GM23338 (cell line): ENCODE data around the gene FNDC3B. TPM values are rescaled to one million over a fixed set of nuclear protein-coding genes. Genes with fewer than 3 reads are reported as not detected.
"Not testable (repeated sequence)": the region's sequence is repeated elsewhere in the genome, so short reads cannot be mapped to it uniquely, and the experiment has no call there.

ENCODE experiments used
- ATAC-seq: fragments of 200-7000 bp; cut with Tn5 transposase; 3 replicates; pipeline ENCODE4 v1.9.1; 2020
- DNase-seq: peaks from one replicate; pipeline ENCODE4 v3.0.0-alpha.2; 2015; ENCODE audit warnings: low spot score
- H2AFZ ChIP-seq: fragments of 200-600 bp; sonication (generic); 2 replicates; pipeline ENCODE4 v1.8.0; 2016; ENCODE audit warnings: antibody characterized with exemption, mild to moderate bottlenecking, moderate library complexity
- H3F3A ChIP-seq: fragments of 200-600 bp; sonication (generic); replicated peaks from 2 replicates; pipeline ENCODE4 v1.8.0; 2017; ENCODE audit warnings: antibody characterized with exemption, mixed run types, low read depth
- H3K27ac ChIP-seq: fragments of 200-600 bp; sonication (generic); 2 replicates; pipeline ENCODE4 v1.6.1; 2016; ENCODE audit warnings: low read depth
- H3K27me3 ChIP-seq: fragments of 200-600 bp; sonication (generic); 2 replicates; pipeline ENCODE4 v1.8.0; 2016; ENCODE audit warnings: mild to moderate bottlenecking, mixed run types, moderate library complexity; ENCODE audit not compliant: insufficient read depth
- H3K36me3 ChIP-seq: fragments of 200-600 bp; sonication (generic); 2 replicates; pipeline ENCODE4 v1.8.0; 2016; ENCODE audit warnings: mild to moderate bottlenecking; ENCODE audit not compliant: insufficient read depth
- H3K4me1 ChIP-seq: fragments of 200-600 bp; sonication (generic); 2 replicates; pipeline ENCODE4 v1.8.0; 2016; ENCODE audit warnings: mild to moderate bottlenecking, moderate library complexity; ENCODE audit not compliant: insufficient read depth
- H3K4me2 ChIP-seq: fragments of 200-600 bp; sonication (generic); 2 replicates; pipeline ENCODE4 v1.7.1; 2017; ENCODE audit warnings: mixed run types
- H3K4me3 ChIP-seq: fragments of 200-600 bp; sonication (generic); 2 replicates; pipeline ENCODE4 v1.6.1; 2016; ENCODE audit warnings: mixed run types
- H3K79me2 ChIP-seq: fragments of 200-600 bp; sonication (generic); replicated peaks from 2 replicates; pipeline ENCODE4 v1.8.0; 2017; ENCODE audit warnings: mild to moderate bottlenecking; ENCODE audit not compliant: insufficient read depth
- H3K9me2 ChIP-seq: fragments of 200-600 bp; sonication (generic); 2 replicates; pipeline ENCODE4 v1.8.0; 2017; ENCODE audit not compliant: insufficient read depth
- H4K20me1 ChIP-seq: fragments of 200-600 bp; sonication (generic); replicated peaks from 2 replicates; pipeline ENCODE4 v1.8.0; 2017; ENCODE audit warnings: mild to moderate bottlenecking; ENCODE audit not compliant: insufficient read depth
- H3K27ac Mint-ChIP-seq: 2 replicates; pipeline ENCODE4 v1.8.0; 2020; ENCODE audit warnings: inconsistent platforms, mild to moderate bottlenecking, moderate library complexity, mixed read lengths
- H3K27me3 Mint-ChIP-seq: 3 replicates; pipeline ENCODE4 v1.8.0; 2022; ENCODE audit warnings: low read depth, mild to moderate bottlenecking, moderate library complexity, mixed read lengths, inconsistent platforms; ENCODE audit not compliant: insufficient read depth, poor library complexity
- H3K36me3 Mint-ChIP-seq: 3 replicates; pipeline ENCODE4 v1.8.0; 2021; ENCODE audit warnings: low read depth, mild to moderate bottlenecking, inconsistent platforms, moderate library complexity, mixed read lengths
- H3K4me1 Mint-ChIP-seq: 3 replicates; pipeline ENCODE4 v1.8.0; 2020; ENCODE audit warnings: mild to moderate bottlenecking, inconsistent platforms, mixed read lengths
- H3K4me3 Mint-ChIP-seq: 3 replicates; pipeline ENCODE4 v1.8.0; 2021; ENCODE audit warnings: moderate library complexity, mild to moderate bottlenecking, inconsistent platforms, mixed read lengths
- H3K9me3 Mint-ChIP-seq: 3 replicates; pipeline ENCODE4 v1.8.0; 2020; ENCODE audit warnings: moderate library complexity, mild to moderate bottlenecking, inconsistent platforms, mixed read lengths
- CREB1 ChIP-seq: fragments of 250-450 bp; sonication (Bioruptor Pico); IDR thresholded peaks from 2 replicates; pipeline ENCODE4 v1.5.0; 2020; ENCODE audit warnings: low read depth, mild to moderate bottlenecking, moderate library complexity
- polyA plus RNA-seq: library from polyadenylated mRNA; unstranded; fragments of >200 nt; fragmentation: Nextera tagmentation; extraction: Ambion mirVana; gene quantifications from 2 replicates; pipeline ENCODE4 v1.2.1, GENCODE V29; 2016
- total RNA-seq: library from RNA; depleted of rRNA; stranded (reverse); fragments of >200 nt; shearing (Covaris generic); gene quantifications from 2 replicates; pipeline ENCODE4 v1.2.3, GENCODE V29; 2014
- TF ChIP-seq, protein P1 (sequence below), 2 experiments: fragments of 200-600 bp in 1 of 2; sonication (generic) in 1 of 2; conservative IDR thresholded peaks; 2 replicates each; pipeline versions ENCODE4 v1.5.1 to v1.6.1; 2016 to 2017; ENCODE audit warnings: antibody characterized with exemption in 2 of 2, low read depth in 2 of 2, mild to moderate bottlenecking in 2 of 2, moderate library complexity in 1 of 2

FNDC3B gene
- total and polyA plus RNA-seq, 2 experiments from 2014 or later = 19.1 to 55.4 TPM

GRCh38 chr3:171996178-171996817 is 43.1 kb upstream of the FNDC3B start:
- no peak overlapping the region for H3K4me2 ChIP-seq

DNA sequence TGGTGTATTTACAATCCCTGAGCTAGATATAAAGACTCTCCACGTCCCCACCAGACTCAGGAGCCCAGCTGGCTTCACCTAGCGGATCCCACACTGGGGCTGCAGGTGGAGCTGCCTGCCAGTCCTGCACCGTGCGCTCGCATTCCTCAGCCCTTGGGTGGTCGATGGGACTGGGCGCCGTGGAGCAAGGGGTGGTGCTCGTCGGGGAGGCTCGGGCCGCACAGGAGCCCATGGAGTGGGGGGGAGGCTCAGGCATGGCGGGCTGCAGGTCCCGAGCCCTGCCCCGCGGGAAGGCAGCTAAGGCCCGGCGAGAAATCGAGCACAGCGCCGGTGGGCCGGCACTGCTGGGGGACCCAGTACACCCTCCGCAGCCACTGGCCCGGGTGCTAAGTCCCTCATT is 40.6 kb upstream of the FNDC3B start:
- H3K4me3 Mint-ChIP-seq, H3K9me2 ChIP-seq, H4K20me1 ChIP-seq, H3F3A ChIP-seq, H3K27ac ChIP-seq, H3K4me1 ChIP-seq, H3K79me2 ChIP-seq, H3K27ac Mint-ChIP-seq, H3K4me1 Mint-ChIP-seq, H3K36me3 ChIP-seq, H3K27me3 ChIP-seq, H3K4me2 ChIP-seq, H3K27me3 Mint-ChIP-seq, H2AFZ ChIP-seq, H3K4me3 ChIP-seq, ATAC-seq, H3K36me3 Mint-ChIP-seq, DNase-seq: not testable (repeated sequence)
- TF ChIP-seq, protein P1, sequence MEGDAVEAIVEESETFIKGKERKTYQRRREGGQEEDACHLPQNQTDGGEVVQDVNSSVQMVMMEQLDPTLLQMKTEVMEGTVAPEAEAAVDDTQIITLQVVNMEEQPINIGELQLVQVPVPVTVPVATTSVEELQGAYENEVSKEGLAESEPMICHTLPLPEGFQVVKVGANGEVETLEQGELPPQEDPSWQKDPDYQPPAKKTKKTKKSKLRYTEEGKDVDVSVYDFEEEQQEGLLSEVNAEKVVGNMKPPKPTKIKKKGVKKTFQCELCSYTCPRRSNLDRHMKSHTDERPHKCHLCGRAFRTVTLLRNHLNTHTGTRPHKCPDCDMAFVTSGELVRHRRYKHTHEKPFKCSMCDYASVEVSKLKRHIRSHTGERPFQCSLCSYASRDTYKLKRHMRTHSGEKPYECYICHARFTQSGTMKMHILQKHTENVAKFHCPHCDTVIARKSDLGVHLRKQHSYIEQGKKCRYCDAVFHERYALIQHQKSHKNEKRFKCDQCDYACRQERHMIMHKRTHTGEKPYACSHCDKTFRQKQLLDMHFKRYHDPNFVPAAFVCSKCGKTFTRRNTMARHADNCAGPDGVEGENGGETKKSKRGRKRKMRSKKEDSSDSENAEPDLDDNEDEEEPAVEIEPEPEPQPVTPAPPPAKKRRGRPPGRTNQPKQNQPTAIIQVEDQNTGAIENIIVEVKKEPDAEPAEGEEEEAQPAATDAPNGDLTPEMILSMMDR (conservative IDR thresholded peaks at IDR 0.05; ENCODE audit: low read depth in 2 of 2) = peak in 1 of 2 experiments; percentile 15; a peak in 1 of 4 replicates
- H3K9me3 Mint-ChIP-seq = peaks cover 14% of the 10 kb centered on the region; the same call in 2 of the 3 replicates

More at GRCh38 chr3:171996178-171996817, 43.1 kb upstream of the FNDC3B start:
- H3K4me1 ChIP-seq = no peaks in the 10 kb centered on the region
- H3K36me3 ChIP-seq = no peaks in the 10 kb centered on the region
- DNase-seq (no peak), ATAC-seq (no peak)
- no peak overlapping the region for H2AFZ ChIP-seq
- no peak for TF ChIP-seq CREB1 (CRISPR knock-in tag)
- H3K4me3 ChIP-seq = no peak overlapping the region
- Mint-ChIP-seq H3K4me3 (no peak overlapping the region), H3K27ac (no peak overlapping the region), H3K27me3 (no peaks in the 10 kb centered on the region), H3K36me3 (peaks cover 8% of the 10 kb centered on the region; the same call in 2 of the 3 replicates), H3K9me3 (peaks cover 9% of the 10 kb centered on the region; the same call in 2 of the 3 replicates), H3K4me1 (no peaks in the 10 kb centered on the region; the same call in 2 of the 3 replicates)
- H3K27me3 ChIP-seq = no peaks in the 10 kb centered on the region
- no peak overlapping the region for H3K27ac ChIP-seq
- H3K9me2 ChIP-seq = no peaks in the 10 kb centered on the region
- H3K79me2 ChIP-seq = no peaks in the 10 kb centered on the region
- no peaks in the 10 kb centered on the region for H4K20me1 ChIP-seq
- H3F3A ChIP-seq = no peaks in the 10 kb centered on the region

DNA sequence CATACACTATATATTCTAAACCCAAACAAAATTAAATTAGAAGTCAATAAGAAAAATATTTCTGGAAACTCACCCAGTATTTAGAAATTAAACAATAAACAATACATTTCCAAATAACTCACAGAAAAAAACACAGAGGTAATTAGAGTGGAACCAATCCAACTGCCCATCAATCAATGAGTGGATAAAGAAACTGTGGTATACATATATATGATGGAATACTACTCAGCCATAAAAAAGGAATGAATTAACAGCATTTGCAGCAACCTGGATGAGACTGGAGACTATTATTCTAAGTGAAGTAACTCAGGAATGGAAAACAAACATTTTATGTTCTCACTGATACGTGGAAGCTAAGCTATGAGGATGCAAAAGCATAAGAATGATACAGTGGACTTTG is 37.8 kb upstream of the FNDC3B start:
- H3K27me3 ChIP-seq, H3K27me3 Mint-ChIP-seq, H3F3A ChIP-seq, H3K27ac ChIP-seq, H3K4me2 ChIP-seq, H3K4me1 ChIP-seq, H3K4me3 ChIP-seq, H2AFZ ChIP-seq, H3K9me2 ChIP-seq, H3K4me3 Mint-ChIP-seq, H4K20me1 ChIP-seq, H3K4me1 Mint-ChIP-seq, ATAC-seq, H3K27ac Mint-ChIP-seq, DNase-seq, H3K36me3 ChIP-seq, H3K36me3 Mint-ChIP-seq, H3K79me2 ChIP-seq: not testable (repeated sequence)
- peaks cover 14% of the 10 kb centered on the region; the same call in 2 of the 3 replicates for H3K9me3 Mint-ChIP-seq
